Nephron (organoid): Measurements from ENCODE around the gene ASB2.

Source experiments
- H3K27ac Mint-ChIP-seq, 3 experiments: 2 replicates each; pipeline ENCODE4 v1.8.0; 2020; ENCODE audit warnings: mixed read lengths in 3 of 3, mild to moderate bottlenecking in 2 of 3, moderate library complexity in 1 of 3
- H3K27me3 Mint-ChIP-seq: 2 replicates; pipeline ENCODE4 v1.8.0; 2021; ENCODE audit warnings: low read depth, mild to moderate bottlenecking, moderate library complexity, mixed read lengths
- H3K36me3 Mint-ChIP-seq: 2 replicates; pipeline ENCODE4 v1.8.0; 2020; ENCODE audit warnings: low read depth, mixed read lengths
- H3K4me1 Mint-ChIP-seq: 2 replicates; pipeline ENCODE4 v1.8.0; 2020; ENCODE audit warnings: mixed read lengths
- H3K4me3 Mint-ChIP-seq, 3 experiments: 2 replicates each; pipeline ENCODE4 v1.8.0; 2020; ENCODE audit warnings: mild to moderate bottlenecking in 3 of 3, mixed read lengths in 3 of 3, moderate library complexity in 2 of 3
- H3K9me3 Mint-ChIP-seq: 2 replicates; pipeline ENCODE4 v1.8.0; 2020; ENCODE audit warnings: mixed read lengths
- CTCF ChIP-seq, 3 experiments: fragments of 200-600 bp; sonication (generic); IDR thresholded peaks; one replicate each; pipeline ENCODE4 v1.5.0; 2021; ENCODE audit warnings: antibody characterized with exemption in 3 of 3; ENCODE audit not compliant: unreplicated experiment in 3 of 3

The ASB2 gene

GRCh38 chr14:94014382-94014781 lies 38.0 kb upstream of the ASB2 start:
- TF ChIP-seq CTCF (IDR thresholded peaks at IDR 0.05; ENCODE audit: unreplicated experiment in 3 of 3), result no peak
- Mint-ChIP-seq H3K9me3 (no peaks in the 10 kb centered on the region), H3K36me3 (no peaks in the 10 kb centered on the region)

GRCh38 chr14:94011795-94012194 lies 35.4 kb upstream of the ASB2 start:
- TF ChIP-seq CTCF (IDR thresholded peaks at IDR 0.05; ENCODE audit: unreplicated experiment in 3 of 3), result no peak
- H3K27ac Mint-ChIP-seq, result peak overlapping the region in 2 of 3 experiments; percentile 44 to 65
- H3K4me1 Mint-ChIP-seq, result peaks cover 14% of the 10 kb centered on the region
- no peaks in the 10 kb centered on the region for H3K9me3 Mint-ChIP-seq
- peaks cover 12% of the 10 kb centered on the region for H3K27me3 Mint-ChIP-seq
- H3K4me3 Mint-ChIP-seq, result no peak overlapping the region
- no peaks in the 10 kb centered on the region for H3K36me3 Mint-ChIP-seq

More at GRCh38 chr14:94014382-94014781, 38.0 kb upstream of the ASB2 start:
- H3K4me3 Mint-ChIP-seq, result no peak overlapping the region
- peaks cover 17% of the 10 kb centered on the region for H3K27me3 Mint-ChIP-seq
- peaks cover 14% of the 10 kb centered on the region for H3K4me1 Mint-ChIP-seq
- H3K27ac Mint-ChIP-seq, result no peak overlapping the region

GRCh38 chr14:94010625-94011024 lies 34.3 kb upstream of the ASB2 start:
- no peaks in the 10 kb centered on the region for H3K9me3 Mint-ChIP-seq
- H3K4me3 Mint-ChIP-seq, result no peak overlapping the region
- peaks cover 14% of the 10 kb centered on the region for H3K4me1 Mint-ChIP-seq
- TF ChIP-seq CTCF (IDR thresholded peaks at IDR 0.05; ENCODE audit: unreplicated experiment in 3 of 3), result no peak
- no peaks in the 10 kb centered on the region for H3K36me3 Mint-ChIP-seq
- no peak overlapping the region for H3K27ac Mint-ChIP-seq
- H3K27me3 Mint-ChIP-seq, result peaks cover 13% of the 10 kb centered on the region

- Mint-ChIP-seq H3K27me3 (peaks cover 18% of the 10 kb centered on the region), H3K4me3 (no peak overlapping the region), H3K9me3 (no peaks in the 10 kb centered on the region), H3K36me3 (no peaks in the 10 kb centered on the region), H3K4me1 (peaks cover 14% of the 10 kb centered on the region), H3K27ac (peak overlapping the region; percentile 15 to 28 (median 15))
- no peak for TF ChIP-seq CTCF (IDR thresholded peaks at IDR 0.05; ENCODE audit: unreplicated experiment in 3 of 3)
Observed at GRCh38 chr14:94009767-94010166, 33.4 kb upstream of the ASB2 start.

GRCh38 chr14:94008234-94008633 lies 31.9 kb upstream of the ASB2 start:
- Mint-ChIP-seq H3K36me3 (no peaks in the 10 kb centered on the region), H3K27me3 (peaks cover 13% of the 10 kb centered on the region), H3K9me3 (no peaks in the 10 kb centered on the region), H3K4me3 (no peak overlapping the region), H3K27ac (no peak overlapping the region), H3K4me1 (peaks cover 14% of the 10 kb centered on the region)
- TF ChIP-seq CTCF (IDR thresholded peaks at IDR 0.05; ENCODE audit: unreplicated experiment in 3 of 3), result no peak

GRCh38 chr14:94005324-94006073 lies 29.1 kb upstream of the ASB2 start:
- Mint-ChIP-seq H3K4me3 (no peak overlapping the region), H3K27me3 (peaks cover 19% of the 10 kb centered on the region), H3K36me3 (no peaks in the 10 kb centered on the region), H3K27ac (no peak overlapping the region), H3K9me3 (no peaks in the 10 kb centered on the region), H3K4me1 (peaks cover 17% of the 10 kb centered on the region)
- peak; percentile 14 to 36 (median 35) for TF ChIP-seq CTCF (IDR thresholded peaks at IDR 0.05; ENCODE audit: unreplicated experiment in 3 of 3)
